GM23338 (cell line): Measurements from ENCODE around the gene PARP1. TPM values are rescaled to one million over a fixed set of nuclear protein-coding genes. Genes with fewer than 3 reads are reported as not detected.
A peak's percentile ranks its signal among the peaks of the same experiment; 100 is the strongest.

Experiments
- ATAC-seq: fragments of 200-7000 bp; cut with Tn5 transposase; 3 replicates; pipeline ENCODE4 v1.9.1; 2020
- DNase-seq: peaks from one replicate; pipeline ENCODE4 v3.0.0-alpha.2; 2015; ENCODE audit warnings: low spot score
- H2AFZ ChIP-seq: fragments of 200-600 bp; sonication (generic); 2 replicates; pipeline ENCODE4 v1.8.0; 2016; ENCODE audit warnings: antibody characterized with exemption, mild to moderate bottlenecking, moderate library complexity
- H3F3A ChIP-seq: fragments of 200-600 bp; sonication (generic); replicated peaks from 2 replicates; pipeline ENCODE4 v1.8.0; 2017; ENCODE audit warnings: antibody characterized with exemption, mixed run types, low read depth
- H3K27ac ChIP-seq: fragments of 200-600 bp; sonication (generic); 2 replicates; pipeline ENCODE4 v1.6.1; 2016; ENCODE audit warnings: low read depth
- H3K27me3 ChIP-seq: fragments of 200-600 bp; sonication (generic); 2 replicates; pipeline ENCODE4 v1.8.0; 2016; ENCODE audit warnings: mild to moderate bottlenecking, mixed run types, moderate library complexity; ENCODE audit not compliant: insufficient read depth
- H3K36me3 ChIP-seq: fragments of 200-600 bp; sonication (generic); 2 replicates; pipeline ENCODE4 v1.8.0; 2016; ENCODE audit warnings: mild to moderate bottlenecking; ENCODE audit not compliant: insufficient read depth
- H3K4me1 ChIP-seq: fragments of 200-600 bp; sonication (generic); 2 replicates; pipeline ENCODE4 v1.8.0; 2016; ENCODE audit warnings: mild to moderate bottlenecking, moderate library complexity; ENCODE audit not compliant: insufficient read depth
- H3K4me2 ChIP-seq: fragments of 200-600 bp; sonication (generic); 2 replicates; pipeline ENCODE4 v1.7.1; 2017; ENCODE audit warnings: mixed run types
- H3K4me3 ChIP-seq: fragments of 200-600 bp; sonication (generic); 2 replicates; pipeline ENCODE4 v1.6.1; 2016; ENCODE audit warnings: mixed run types
- H3K79me2 ChIP-seq: fragments of 200-600 bp; sonication (generic); replicated peaks from 2 replicates; pipeline ENCODE4 v1.8.0; 2017; ENCODE audit warnings: mild to moderate bottlenecking; ENCODE audit not compliant: insufficient read depth
- H3K9me2 ChIP-seq: fragments of 200-600 bp; sonication (generic); 2 replicates; pipeline ENCODE4 v1.8.0; 2017; ENCODE audit not compliant: insufficient read depth
- H4K20me1 ChIP-seq: fragments of 200-600 bp; sonication (generic); replicated peaks from 2 replicates; pipeline ENCODE4 v1.8.0; 2017; ENCODE audit warnings: mild to moderate bottlenecking; ENCODE audit not compliant: insufficient read depth
- H3K27ac Mint-ChIP-seq: 2 replicates; pipeline ENCODE4 v1.8.0; 2020; ENCODE audit warnings: inconsistent platforms, mild to moderate bottlenecking, moderate library complexity, mixed read lengths
- H3K27me3 Mint-ChIP-seq: 3 replicates; pipeline ENCODE4 v1.8.0; 2022; ENCODE audit warnings: low read depth, mild to moderate bottlenecking, moderate library complexity, mixed read lengths, inconsistent platforms; ENCODE audit not compliant: insufficient read depth, poor library complexity
- H3K36me3 Mint-ChIP-seq: 3 replicates; pipeline ENCODE4 v1.8.0; 2021; ENCODE audit warnings: low read depth, mild to moderate bottlenecking, inconsistent platforms, moderate library complexity, mixed read lengths
- H3K4me1 Mint-ChIP-seq: 3 replicates; pipeline ENCODE4 v1.8.0; 2020; ENCODE audit warnings: mild to moderate bottlenecking, inconsistent platforms, mixed read lengths
- H3K4me3 Mint-ChIP-seq: 3 replicates; pipeline ENCODE4 v1.8.0; 2021; ENCODE audit warnings: moderate library complexity, mild to moderate bottlenecking, inconsistent platforms, mixed read lengths
- H3K9me3 Mint-ChIP-seq: 3 replicates; pipeline ENCODE4 v1.8.0; 2020; ENCODE audit warnings: moderate library complexity, mild to moderate bottlenecking, inconsistent platforms, mixed read lengths
- CREB1 ChIP-seq: fragments of 250-450 bp; sonication (Bioruptor Pico); IDR thresholded peaks from 2 replicates; pipeline ENCODE4 v1.5.0; 2020; ENCODE audit warnings: low read depth, mild to moderate bottlenecking, moderate library complexity
- EZH2 ChIP-seq: fragments of 200-600 bp; sonication (generic); IDR thresholded peaks from one replicate; pipeline ENCODE4 v1.8.0; 2017; ENCODE audit warnings: antibody characterized with exemption, mild to moderate bottlenecking, low read depth; ENCODE audit not compliant: unreplicated experiment
- EZH2phosphoT487 ChIP-seq: fragments of 200-600 bp; sonication (generic); IDR thresholded peaks from one replicate; pipeline ENCODE4 v1.8.1; 2018; ENCODE audit warnings: antibody characterized with exemption; ENCODE audit not compliant: unreplicated experiment
- POLR2AphosphoS5 ChIP-seq: IDR thresholded peaks from 2 replicates; pipeline ENCODE4 v1.6.1; 2016; ENCODE audit warnings: antibody characterized with exemption, low read depth
- STAT1 ChIP-seq: IDR thresholded peaks from one replicate; pipeline ENCODE4 v1.6.1; 2016; ENCODE audit warnings: antibody characterized with exemption; ENCODE audit not compliant: unreplicated experiment
- ZNF114 ChIP-seq: fragments of 250-450 bp; sonication (Bioruptor Pico); IDR thresholded peaks from 2 replicates; pipeline ENCODE4 v1.5.0; 2020; ENCODE audit warnings: mild to moderate bottlenecking, moderate library complexity
- ZNF331 ChIP-seq: fragments of 250-450 bp; sonication (Bioruptor Pico); IDR thresholded peaks from 2 replicates; pipeline ENCODE4 v1.5.0; 2020; ENCODE audit warnings: low read depth, mild to moderate bottlenecking, moderate library complexity
- polyA plus RNA-seq: library from polyadenylated mRNA; unstranded; fragments of >200 nt; fragmentation: Nextera tagmentation; extraction: Ambion mirVana; gene quantifications from 2 replicates; pipeline ENCODE4 v1.2.1, GENCODE V29; 2016
- total RNA-seq: library from RNA; depleted of rRNA; stranded (reverse); fragments of >200 nt; shearing (Covaris generic); gene quantifications from 2 replicates; pipeline ENCODE4 v1.2.3, GENCODE V29; 2014
- TF ChIP-seq, protein P1 (sequence below), 2 experiments: fragments of 200-600 bp in 1 of 2; sonication (generic) in 1 of 2; conservative IDR thresholded peaks; 2 replicates each; pipeline versions ENCODE4 v1.5.1 to v1.6.1; 2016 to 2017; ENCODE audit warnings: antibody characterized with exemption in 2 of 2, low read depth in 2 of 2, mild to moderate bottlenecking in 2 of 2, moderate library complexity in 1 of 2
- TF ChIP-seq, protein P2 (sequence below): fragments of 250-450 bp; sonication (Bioruptor Pico); IDR thresholded peaks from 2 replicates; pipeline ENCODE4 v1.5.0; 2020; ENCODE audit warnings: mild to moderate bottlenecking, moderate library complexity

PARP1 gene
- total and polyA plus RNA-seq, 2 experiments from 2014 or later, result 877 to 1,082 TPM

DNA sequence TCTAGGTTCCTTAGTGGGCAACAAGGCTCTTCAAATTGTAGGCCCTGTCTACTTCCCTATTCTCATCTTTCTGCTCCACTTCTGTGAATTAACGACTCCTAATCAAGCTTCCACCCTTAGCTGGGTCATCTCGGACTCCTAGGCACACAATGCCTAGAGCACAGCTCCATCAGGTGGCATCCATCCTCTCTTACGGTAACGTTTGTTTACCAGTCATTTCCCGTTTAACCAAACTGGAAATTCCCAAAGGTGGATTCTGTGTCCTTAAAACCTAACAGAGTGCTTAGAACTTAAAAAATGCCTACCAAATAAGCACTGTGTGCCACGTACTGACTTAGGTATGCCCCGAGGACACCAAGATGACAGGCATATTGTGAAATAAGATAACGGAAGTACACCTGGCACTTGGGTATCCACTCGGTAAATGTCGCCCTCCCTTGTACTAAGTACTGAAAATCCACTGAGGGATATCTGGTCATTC lies 1.5 kb downstream of the PARP1 start:
- no peak for TF ChIP-seq CREB1
- TF ChIP-seq, protein P1, sequence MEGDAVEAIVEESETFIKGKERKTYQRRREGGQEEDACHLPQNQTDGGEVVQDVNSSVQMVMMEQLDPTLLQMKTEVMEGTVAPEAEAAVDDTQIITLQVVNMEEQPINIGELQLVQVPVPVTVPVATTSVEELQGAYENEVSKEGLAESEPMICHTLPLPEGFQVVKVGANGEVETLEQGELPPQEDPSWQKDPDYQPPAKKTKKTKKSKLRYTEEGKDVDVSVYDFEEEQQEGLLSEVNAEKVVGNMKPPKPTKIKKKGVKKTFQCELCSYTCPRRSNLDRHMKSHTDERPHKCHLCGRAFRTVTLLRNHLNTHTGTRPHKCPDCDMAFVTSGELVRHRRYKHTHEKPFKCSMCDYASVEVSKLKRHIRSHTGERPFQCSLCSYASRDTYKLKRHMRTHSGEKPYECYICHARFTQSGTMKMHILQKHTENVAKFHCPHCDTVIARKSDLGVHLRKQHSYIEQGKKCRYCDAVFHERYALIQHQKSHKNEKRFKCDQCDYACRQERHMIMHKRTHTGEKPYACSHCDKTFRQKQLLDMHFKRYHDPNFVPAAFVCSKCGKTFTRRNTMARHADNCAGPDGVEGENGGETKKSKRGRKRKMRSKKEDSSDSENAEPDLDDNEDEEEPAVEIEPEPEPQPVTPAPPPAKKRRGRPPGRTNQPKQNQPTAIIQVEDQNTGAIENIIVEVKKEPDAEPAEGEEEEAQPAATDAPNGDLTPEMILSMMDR (conservative IDR thresholded peaks at IDR 0.05; ENCODE audit: low read depth in 2 of 2), result peak in 1 of 2 experiments; percentile 25; a peak in 2 of 4 replicates
- no peak for DNase-seq

DNA sequence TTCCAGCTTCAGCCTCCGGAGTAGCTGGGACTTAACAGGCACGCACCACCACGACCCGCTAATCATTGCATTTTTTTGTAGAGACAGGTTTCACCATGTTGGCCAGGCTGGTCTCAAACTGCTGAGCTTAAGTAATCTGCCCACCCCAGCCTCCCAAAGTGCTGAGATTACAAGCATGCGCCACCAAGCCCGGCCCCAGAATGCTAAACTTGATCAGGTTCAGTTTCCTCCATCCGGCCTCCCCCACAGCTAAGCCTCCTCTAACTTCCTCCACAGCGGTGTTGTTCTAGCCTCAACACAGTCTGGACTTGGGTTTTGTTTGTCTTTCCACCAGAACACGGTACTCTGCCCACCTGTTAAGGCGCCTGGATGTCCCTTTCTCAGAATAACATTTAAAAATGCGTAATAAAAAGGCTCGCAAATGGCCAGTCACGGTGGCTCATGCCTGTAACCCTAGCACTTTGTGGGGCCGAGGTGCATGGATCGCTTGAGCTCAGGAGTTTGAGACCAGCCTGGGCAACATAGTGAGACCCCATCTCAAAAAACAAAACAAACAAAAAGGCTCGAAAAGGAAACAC lies 2.4 kb downstream of the PARP1 start:
- peak overlapping the region; percentile 96 for H3K4me3 ChIP-seq
- H3K4me1 Mint-ChIP-seq, result peaks cover 54% of the 10 kb centered on the region
- peaks cover 67% of the 10 kb centered on the region for H3K79me2 ChIP-seq
- H3K36me3 Mint-ChIP-seq, result peaks cover 32% of the 10 kb centered on the region
- peaks cover 41% of the 10 kb centered on the region for H3K4me1 ChIP-seq
- H3K27ac ChIP-seq, result peak overlapping the region; percentile 86
- H3K9me3 Mint-ChIP-seq, result peaks cover 2% of the 10 kb centered on the region; the same call in 2 of the 3 replicates
- peak; percentile 5 for ATAC-seq
- peaks cover 16% of the 10 kb centered on the region for H4K20me1 ChIP-seq
- H3K27me3 Mint-ChIP-seq, result peaks cover 6% of the 10 kb centered on the region
- DNase-seq, result peak; percentile 74
- peaks cover 8% of the 10 kb centered on the region; the same call in 1 of the 2 replicates for H3F3A ChIP-seq
- H2AFZ ChIP-seq, result no peak overlapping the region
- H3K36me3 ChIP-seq, result peaks cover 14% of the 10 kb centered on the region
- H3K27me3 ChIP-seq, result no peaks in the 10 kb centered on the region
- peak overlapping the region; percentile 77 for H3K4me2 ChIP-seq
- H3K9me2 ChIP-seq, result no peaks in the 10 kb centered on the region
- peak overlapping the region; percentile 97 for H3K4me3 Mint-ChIP-seq
- peak overlapping the region; percentile 97 for H3K27ac Mint-ChIP-seq
- TF ChIP-seq, protein P2, sequence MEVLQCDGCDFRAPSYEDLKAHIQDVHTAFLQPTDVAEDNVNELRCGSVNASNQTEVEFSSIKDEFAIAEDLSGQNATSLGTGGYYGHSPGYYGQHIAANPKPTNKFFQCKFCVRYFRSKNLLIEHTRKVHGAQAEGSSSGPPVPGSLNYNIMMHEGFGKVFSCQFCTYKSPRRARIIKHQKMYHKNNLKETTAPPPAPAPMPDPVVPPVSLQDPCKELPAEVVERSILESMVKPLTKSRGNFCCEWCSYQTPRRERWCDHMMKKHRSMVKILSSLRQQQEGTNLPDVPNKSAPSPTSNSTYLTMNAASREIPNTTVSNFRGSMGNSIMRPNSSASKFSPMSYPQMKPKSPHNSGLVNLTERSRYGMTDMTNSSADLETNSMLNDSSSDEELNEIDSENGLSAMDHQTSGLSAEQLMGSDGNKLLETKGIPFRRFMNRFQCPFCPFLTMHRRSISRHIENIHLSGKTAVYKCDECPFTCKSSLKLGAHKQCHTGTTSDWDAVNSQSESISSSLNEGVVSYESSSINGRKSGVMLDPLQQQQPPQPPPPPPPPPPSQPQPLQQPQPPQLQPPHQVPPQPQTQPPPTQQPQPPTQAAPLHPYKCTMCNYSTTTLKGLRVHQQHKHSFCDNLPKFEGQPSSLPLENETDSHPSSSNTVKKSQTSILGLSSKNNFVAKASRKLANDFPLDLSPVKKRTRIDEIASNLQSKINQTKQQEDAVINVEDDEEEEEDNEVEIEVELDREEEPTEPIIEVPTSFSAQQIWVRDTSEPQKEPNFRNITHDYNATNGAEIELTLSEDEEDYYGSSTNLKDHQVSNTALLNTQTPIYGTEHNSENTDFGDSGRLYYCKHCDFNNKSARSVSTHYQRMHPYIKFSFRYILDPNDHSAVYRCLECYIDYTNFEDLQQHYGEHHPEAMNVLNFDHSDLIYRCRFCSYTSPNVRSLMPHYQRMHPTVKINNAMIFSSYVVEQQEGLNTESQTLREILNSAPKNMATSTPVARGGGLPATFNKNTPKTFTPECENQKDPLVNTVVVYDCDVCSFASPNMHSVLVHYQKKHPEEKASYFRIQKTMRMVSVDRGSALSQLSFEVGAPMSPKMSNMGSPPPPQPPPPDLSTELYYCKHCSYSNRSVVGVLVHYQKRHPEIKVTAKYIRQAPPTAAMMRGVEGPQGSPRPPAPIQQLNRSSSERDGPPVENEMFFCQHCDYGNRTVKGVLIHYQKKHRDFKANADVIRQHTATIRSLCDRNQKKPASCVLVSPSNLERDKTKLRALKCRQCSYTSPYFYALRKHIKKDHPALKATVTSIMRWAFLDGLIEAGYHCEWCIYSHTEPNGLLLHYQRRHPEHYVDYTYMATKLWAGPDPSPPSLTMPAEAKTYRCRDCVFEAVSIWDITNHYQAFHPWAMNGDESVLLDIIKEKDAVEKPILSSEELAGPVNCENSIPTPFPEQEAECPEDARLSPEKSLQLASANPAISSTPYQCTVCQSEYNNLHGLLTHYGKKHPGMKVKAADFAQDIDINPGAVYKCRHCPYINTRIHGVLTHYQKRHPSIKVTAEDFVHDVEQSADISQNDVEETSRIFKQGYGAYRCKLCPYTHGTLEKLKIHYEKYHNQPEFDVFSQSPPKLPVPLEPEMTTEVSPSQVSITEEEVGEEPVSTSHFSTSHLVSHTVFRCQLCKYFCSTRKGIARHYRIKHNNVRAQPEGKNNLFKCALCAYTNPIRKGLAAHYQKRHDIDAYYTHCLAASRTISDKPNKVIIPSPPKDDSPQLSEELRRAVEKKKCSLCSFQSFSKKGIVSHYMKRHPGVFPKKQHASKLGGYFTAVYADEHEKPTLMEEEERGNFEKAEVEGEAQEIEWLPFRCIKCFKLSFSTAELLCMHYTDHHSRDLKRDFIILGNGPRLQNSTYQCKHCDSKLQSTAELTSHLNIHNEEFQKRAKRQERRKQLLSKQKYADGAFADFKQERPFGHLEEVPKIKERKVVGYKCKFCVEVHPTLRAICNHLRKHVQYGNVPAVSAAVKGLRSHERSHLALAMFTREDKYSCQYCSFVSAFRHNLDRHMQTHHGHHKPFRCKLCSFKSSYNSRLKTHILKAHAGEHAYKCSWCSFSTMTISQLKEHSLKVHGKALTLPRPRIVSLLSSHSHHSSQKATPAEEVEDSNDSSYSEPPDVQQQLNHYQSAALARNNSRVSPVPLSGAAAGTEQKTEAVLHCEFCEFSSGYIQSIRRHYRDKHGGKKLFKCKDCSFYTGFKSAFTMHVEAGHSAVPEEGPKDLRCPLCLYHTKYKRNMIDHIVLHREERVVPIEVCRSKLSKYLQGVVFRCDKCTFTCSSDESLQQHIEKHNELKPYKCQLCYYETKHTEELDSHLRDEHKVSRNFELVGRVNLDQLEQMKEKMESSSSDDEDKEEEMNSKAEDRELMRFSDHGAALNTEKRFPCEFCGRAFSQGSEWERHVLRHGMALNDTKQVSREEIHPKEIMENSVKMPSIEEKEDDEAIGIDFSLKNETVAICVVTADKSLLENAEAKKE (CRISPR knock-in tag), result no peak
- TF ChIP-seq, protein P1 (conservative IDR thresholded peaks at IDR 0.05; ENCODE audit: low read depth in 2 of 2), result no peak
- no peak for TF ChIP-seq EZH2
- no peak for TF ChIP-seq STAT1
- no peak for TF ChIP-seq ZNF114 (CRISPR knock-in tag)
- TF ChIP-seq EZH2phosphoT487, result no peak
- no peak for TF ChIP-seq ZNF331 (CRISPR knock-in tag)
- TF ChIP-seq POLR2AphosphoS5, result no peak

More for the DNA sequence above, 1.5 kb downstream of the PARP1 start:
- H4K20me1 ChIP-seq, result peaks cover 9% of the 10 kb centered on the region; the same call in 1 of the 2 replicates
- peaks cover 22% of the 10 kb centered on the region for H3K36me3 Mint-ChIP-seq
- H3K4me1 Mint-ChIP-seq, result peaks cover 46% of the 10 kb centered on the region
- H3K36me3 ChIP-seq, result peaks cover 4% of the 10 kb centered on the region; the same call in 1 of the 2 replicates
- H3K9me3 Mint-ChIP-seq, result peaks cover 2% of the 10 kb centered on the region; the same call in 2 of the 3 replicates
- peaks cover 41% of the 10 kb centered on the region for H3K4me1 ChIP-seq
- H3K27me3 ChIP-seq, result no peaks in the 10 kb centered on the region
- H3K9me2 ChIP-seq, result no peaks in the 10 kb centered on the region
- H3K4me3 Mint-ChIP-seq, result peak overlapping the region; percentile 97
- ATAC-seq, result no peak
- peak overlapping the region; percentile 77 for H3K4me2 ChIP-seq
- peak overlapping the region; percentile 96 for H3K4me3 ChIP-seq
- peak overlapping the region; percentile 86 for H3K27ac ChIP-seq
- peaks cover 8% of the 10 kb centered on the region; the same call in 1 of the 2 replicates for H3F3A ChIP-seq
- H3K79me2 ChIP-seq, result peaks cover 57% of the 10 kb centered on the region
- H3K27ac Mint-ChIP-seq, result peak overlapping the region; percentile 95
- no peak overlapping the region for H2AFZ ChIP-seq
- H3K27me3 Mint-ChIP-seq, result peaks cover 5% of the 10 kb centered on the region
